SK-N-SH (cell line): ENCODE measurements around the gene GPR37L1.

Source experiments
- CTCF ChIP-seq: fragments of 200-600 bp; sonication (generic); IDR thresholded peaks from 2 replicates; pipeline ENCODE4 v1.6.1; 2017; ENCODE audit warnings: antibody characterized with exemption, mild to moderate bottlenecking, moderate library complexity
- EP300 ChIP-seq, 2 experiments: IDR thresholded peaks; 2 replicates each; pipeline versions ENCODE4 v1.4.0 to v1.6.1; 2012; ENCODE audit warnings: borderline replicate concordance in 1 of 2, low read depth in 1 of 2, low read length in 1 of 2
- JUND ChIP-seq: IDR thresholded peaks from 2 replicates; pipeline ENCODE4 v1.4.0; 2012
- POLR2AphosphoS5 ChIP-seq: IDR thresholded peaks from 2 replicates; pipeline ENCODE4 v1.6.1; 2012; ENCODE audit warnings: low read depth, low read length
- RAD21 ChIP-seq: IDR thresholded peaks from 2 replicates; pipeline ENCODE4 v1.6.1; 2012; ENCODE audit warnings: mild to moderate bottlenecking, low read length
- RXRA ChIP-seq: IDR thresholded peaks from 2 replicates; pipeline ENCODE4 v1.4.0; 2012; ENCODE audit warnings: low read depth, mild to moderate bottlenecking, borderline replicate concordance
- TAF1 ChIP-seq: IDR thresholded peaks from 2 replicates; pipeline ENCODE4 v1.6.1; 2012; ENCODE audit warnings: low read depth, mild to moderate bottlenecking, low read length, moderate library complexity, borderline replicate concordance

GRCh38 chr1:202081992-202082391 is 40.7 kb upstream of the GPR37L1 start:
- TF ChIP-seq CTCF, result no peak
- TF ChIP-seq RAD21, result no peak
- no peak for TF ChIP-seq POLR2AphosphoS5
- no peak for TF ChIP-seq RXRA
- TF ChIP-seq EP300 (IDR thresholded peaks at IDR 0.05; ENCODE audit: borderline replicate concordance in 1 of 2, low read depth in 1 of 2, low read length in 1 of 2), result no peak
- no peak for TF ChIP-seq JUND
- TF ChIP-seq TAF1, result no peak
